SK-N-SH (cell line): Measurements from ENCODE around the gene NFAT5. TPM values are rescaled to one million over a fixed set of nuclear protein-coding genes. Genes with fewer than 3 reads are reported as not detected.

Experiments used
- CTCF ChIA-PET: fragments of 300-600, 350-600 bp; formaldehyde crosslinking; extraction: SDS; loops from one replicate; lab custom pipeline; 2021; lab: Yijun Ruan, JAX
- POLR2A ChIA-PET: fragments of 350-600 bp; sonication (Branson Sonifier 250); formaldehyde crosslinking; extraction: SDS; loops from one replicate; lab custom pipeline; 2020; ENCODE audit warnings: antibody characterized with exemption, inconsistent platforms; lab: Yijun Ruan, JAX
- DNase-seq: peaks from one replicate; pipeline ENCODE4 v3.0.0; 2012
- H2AFZ ChIP-seq: fragments of 200-600 bp; sonication (generic); 2 replicates; pipeline ENCODE4 v1.8.1; 2016; ENCODE audit warnings: antibody characterized with exemption, mild to moderate bottlenecking, low read depth
- H3F3A ChIP-seq: fragments of 200-600 bp; sonication (generic); replicated peaks from 2 replicates; pipeline ENCODE3; 2016; ENCODE audit warnings: antibody characterized with exemption, mild to moderate bottlenecking; ENCODE audit not compliant: insufficient read depth
- H3K27ac ChIP-seq, 2 experiments: fragments of 200-500 bp in 1 of 2; fragments of 200-600 bp in 1 of 2; sonication (Bioruptor generic) in 1 of 2; sonication (generic), shearing (Covaris generic) in 1 of 2; 2 replicates each; pipeline versions ENCODE4 v1.5.1 to v1.6.1; 2014 to 2016; ENCODE audit warnings: low read depth in 2 of 2, inconsistent platforms in 1 of 2, low read length in 1 of 2, mild to moderate bottlenecking in 1 of 2, mixed read lengths in 1 of 2
- H3K27me3 ChIP-seq: fragments of 200-600 bp; sonication (generic), shearing (Covaris generic); 2 replicates; pipeline ENCODE4 v1.6.1; 2016; ENCODE audit warnings: mixed run types; ENCODE audit not compliant: insufficient read depth
- H3K36me3 ChIP-seq, 2 experiments: fragments of 200-500 bp in 1 of 2; fragments of 200-600 bp in 1 of 2; sonication (Bioruptor generic) in 1 of 2; sonication (generic) in 1 of 2; replicated peaks in 1 of 2; 2 replicates each; pipeline versions ENCODE3 to v1.5.1; 2014 to 2016; ENCODE audit warnings: low read length in 1 of 2, mild to moderate bottlenecking in 1 of 2; ENCODE audit not compliant: insufficient read depth in 2 of 2, control insufficient read depth in 1 of 2
- H3K4me1 ChIP-seq, 2 experiments: fragments of 200-500 bp in 1 of 2; fragments of 200-600 bp in 1 of 2; sonication (Bioruptor generic) in 1 of 2; sonication (generic), shearing (Covaris generic) in 1 of 2; 2 replicates each; pipeline versions ENCODE4 v1.5.1 to v1.6.1; 2014 to 2016; ENCODE audit warnings: low read depth in 1 of 2, low read length in 1 of 2, mixed run types in 1 of 2; ENCODE audit not compliant: insufficient read depth in 2 of 2, control insufficient read depth in 1 of 2
- H3K4me2 ChIP-seq: fragments of 200-600 bp; sonication (generic), shearing (Covaris generic); 2 replicates; pipeline ENCODE4 v1.6.1; 2017; ENCODE audit warnings: mixed run types
- H3K4me3 ChIP-seq, 2 experiments: fragments of 200-500 bp in 1 of 2; fragments of 200-600 bp in 1 of 2; sonication (Bioruptor generic) in 1 of 2; sonication (generic), shearing (Covaris generic) in 1 of 2; 2 replicates each; pipeline versions ENCODE4 v1.5.1 to v1.8.1; 2014 to 2016; ENCODE audit warnings: low read depth in 2 of 2, inconsistent platforms in 1 of 2, low read length in 1 of 2, mild to moderate bottlenecking in 1 of 2, mixed read lengths in 1 of 2, moderate library complexity in 1 of 2
- H3K79me2 ChIP-seq: fragments of 200-600 bp; sonication (generic); 2 replicates; pipeline ENCODE4 v1.8.1; 2017; ENCODE audit warnings: mild to moderate bottlenecking; ENCODE audit not compliant: insufficient read depth
- H3K9ac ChIP-seq: fragments of 200-600 bp; sonication (generic); 2 replicates; pipeline ENCODE4 v1.6.1; 2017; ENCODE audit warnings: mixed run types
- H3K9me2 ChIP-seq: fragments of 200-600 bp; sonication (generic); 2 replicates; pipeline ENCODE4 v1.6.1; 2017; ENCODE audit warnings: mixed run types
- H3K9me3 ChIP-seq: fragments of 200-600 bp; sonication (generic); 2 replicates; pipeline ENCODE4 v1.6.1; 2017; ENCODE audit warnings: mixed run types, mild to moderate bottlenecking, moderate library complexity
- H4K20me1 ChIP-seq: fragments of 200-600 bp; sonication (generic); 2 replicates; pipeline ENCODE4 v1.6.1; 2017; ENCODE audit warnings: mild to moderate bottlenecking, mixed run types; ENCODE audit not compliant: insufficient read depth
- CHD2 ChIP-seq: fragments of 150-350 bp; IDR thresholded peaks from 2 replicates; pipeline ENCODE4 v1.6.1; 2018; ENCODE audit warnings: low read length; ENCODE audit not compliant: partially characterized antibody
- ELF1 ChIP-seq: IDR thresholded peaks from 2 replicates; pipeline ENCODE4 v1.4.0; 2012
- EP300 ChIP-seq, 2 experiments: IDR thresholded peaks; 2 replicates each; pipeline versions ENCODE4 v1.4.0 to v1.6.1; 2012; ENCODE audit warnings: borderline replicate concordance in 1 of 2, low read depth in 1 of 2, low read length in 1 of 2
- FOSL2 ChIP-seq: IDR thresholded peaks from 2 replicates; pipeline ENCODE4 v1.4.0; 2012; ENCODE audit warnings: low read depth, mild to moderate bottlenecking, moderate library complexity, borderline replicate concordance
- FOXJ3 ChIP-seq: sonication (generic); formaldehyde crosslinking; IDR thresholded peaks from 2 replicates; pipeline ENCODE4 v1.5.1; 2020; ENCODE audit warnings: mild to moderate bottlenecking, missing genetic modification reagents
- GABPA ChIP-seq: IDR thresholded peaks from 2 replicates; pipeline ENCODE4 v1.4.0; 2012; ENCODE audit warnings: low read depth, mild to moderate bottlenecking
- IRF3 ChIP-seq: fragments of 150-350 bp; IDR thresholded peaks from 2 replicates; pipeline ENCODE4 v1.6.1; 2016; ENCODE audit warnings: mild to moderate bottlenecking, low read depth, low read length
- NFIC ChIP-seq: IDR thresholded peaks from 2 replicates; pipeline ENCODE4 v1.4.0; 2012; ENCODE audit warnings: borderline replicate concordance
- NRF1 ChIP-seq: IDR thresholded peaks from 2 replicates; pipeline ENCODE4 v1.6.1; 2012; ENCODE audit warnings: low read depth, mild to moderate bottlenecking, low read length
- RCOR1 ChIP-seq: fragments of 150-350 bp; IDR thresholded peaks from 2 replicates; pipeline ENCODE4 v1.6.1; 2017; ENCODE audit warnings: antibody characterized with exemption, low read length
- RFX5 ChIP-seq: IDR thresholded peaks from 2 replicates; pipeline ENCODE4 v1.6.1; 2012; ENCODE audit warnings: mild to moderate bottlenecking, improper control_type of control experiment, low read length
- RXRA ChIP-seq: IDR thresholded peaks from 2 replicates; pipeline ENCODE4 v1.4.0; 2012; ENCODE audit warnings: low read depth, mild to moderate bottlenecking, borderline replicate concordance
- TEAD4 ChIP-seq: IDR thresholded peaks from 2 replicates; pipeline ENCODE4 v1.4.0; 2012; ENCODE audit warnings: mild to moderate bottlenecking, borderline replicate concordance; ENCODE audit not compliant: insufficient read depth
- ZBTB33 ChIP-seq: IDR thresholded peaks from 2 replicates; pipeline ENCODE4 v1.4.0; 2012; ENCODE audit warnings: low read depth, borderline replicate concordance
- WGBS: methylation state at CpG from one replicate; pipeline ENCODE4 v1.1.6; 2017; ENCODE audit warnings: low lambda C conversion rate; 5-methylcytosine and 5-hydroxymethylcytosine counted together
- polyA plus RNA-seq, 3 experiments: library from polyadenylated mRNA; depleted of rRNA; stranded (reverse); fragments of >200 nt; gene quantifications; 2 replicates each; pipeline ENCODE4 v1.2.3, GENCODE V29; 2012

Gene NFAT5
- polyA plus RNA-seq, 1 of the 3 experiments (the other 2 are of a cell fraction) = 7.2 TPM

DNA sequence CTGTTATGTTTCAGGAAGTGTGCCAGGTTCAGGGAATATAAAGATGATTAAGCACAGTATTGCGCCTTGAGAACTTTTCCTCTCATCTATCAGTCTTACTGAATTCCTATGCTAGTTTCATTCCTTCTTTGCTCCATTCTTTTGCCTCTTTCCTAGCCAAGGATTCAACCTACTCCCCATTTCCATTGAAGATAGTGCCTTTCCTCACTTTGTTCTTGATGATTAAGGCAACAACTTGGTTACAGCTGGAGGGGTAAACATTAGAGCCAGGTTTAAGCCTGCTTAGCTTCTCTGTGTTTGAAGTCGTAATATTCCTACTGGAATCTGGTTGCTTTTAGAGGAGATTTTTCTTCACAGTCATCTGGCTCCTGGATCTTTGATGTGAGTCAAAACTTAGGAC, 85.5 kb downstream of the NFAT5 start:
- Histone ChIP-seq H3K4me1 (no peaks in the 10 kb centered on the region), H4K20me1 (peaks cover 3% of the 10 kb centered on the region; the same call in 1 of the 2 replicates), H3K27ac (no peak overlapping the region), H3K9me2 (no peaks in the 10 kb centered on the region; the same call in 1 of the 2 replicates), H3K27me3 (no peaks in the 10 kb centered on the region), H3K4me2 (no peak overlapping the region), H3K9ac (no peak overlapping the region), H3F3A (peaks cover 32% of the 10 kb centered on the region), H3K9me3 (no peaks in the 10 kb centered on the region), H2AFZ (no peak overlapping the region), H3K79me2 (peaks cover 43% of the 10 kb centered on the region), H3K4me3 (no peak overlapping the region), H3K36me3 (peaks cover 75 to 98% of the 10 kb centered on the region in 2 experiments)
- 98% methylated on average over 2 of the region's 2 CpGs for WGBS
- POLR2A ChIA-PET = no interaction called here
- DNase-seq = no peak
- TF ChIP-seq FOXJ3 (CRISPR knock-in tag) = no peak
- no peak for TF ChIP-seq TEAD4
- TF ChIP-seq ELF1 = no peak
- no peak for TF ChIP-seq EP300 (IDR thresholded peaks at IDR 0.05; ENCODE audit: borderline replicate concordance in 1 of 2, low read depth in 1 of 2, low read length in 1 of 2)
- no peak for TF ChIP-seq NFIC
- TF ChIP-seq RFX5 = no peak
- no peak for TF ChIP-seq FOSL2
- no peak for TF ChIP-seq RXRA
- no peak for TF ChIP-seq CHD2
- no peak for TF ChIP-seq ZBTB33
- TF ChIP-seq NRF1 = no peak
- CTCF ChIA-PET = interaction anchor here (0.7 to 1.1 kb wide), 2 partner anchors 11 to 150 kb away, joined by 3 to 4 read pairs; no protein-coding TSS in a partner anchor

DNA sequence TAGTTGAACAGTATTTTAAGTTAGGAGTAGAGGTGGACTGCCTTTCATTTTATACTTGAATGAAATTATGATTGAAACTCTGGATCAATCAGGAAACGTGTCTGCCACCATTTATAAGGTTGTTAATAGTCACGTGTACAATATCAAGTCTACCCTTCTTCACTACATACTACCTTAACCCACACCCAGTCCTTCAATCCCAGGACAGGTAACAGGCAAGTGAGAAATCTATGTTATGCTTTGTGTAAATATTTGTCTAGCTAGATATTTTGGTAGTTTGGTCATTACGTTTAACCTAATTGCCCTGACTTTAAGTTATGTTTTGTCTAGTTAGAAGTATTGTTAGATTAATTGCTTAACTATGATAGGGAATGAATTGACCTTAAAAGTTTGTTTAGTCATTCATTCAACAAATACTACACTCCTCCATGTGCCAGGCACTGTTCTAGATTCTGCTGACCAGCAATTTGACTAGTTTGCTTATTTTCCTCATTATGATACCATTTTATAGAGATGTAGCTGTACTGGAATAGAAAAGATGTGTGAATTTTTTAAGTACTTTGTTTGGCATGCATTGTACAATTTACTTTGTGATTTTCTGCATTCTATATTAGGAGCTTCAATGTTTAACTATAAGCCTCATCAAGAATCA, 88.6 kb downstream of the NFAT5 start:
- Histone ChIP-seq H3K4me1 (no peaks in the 10 kb centered on the region), H3K9me2 (no peaks in the 10 kb centered on the region), H3K27me3 (no peaks in the 10 kb centered on the region), H3F3A (peaks cover 33% of the 10 kb centered on the region), H3K9ac (no peak overlapping the region), H3K4me3 (no peak overlapping the region), H3K36me3 (peaks cover 59 to 86% of the 10 kb centered on the region in 2 experiments), H3K27ac (no peak overlapping the region), H3K9me3 (no peaks in the 10 kb centered on the region), H2AFZ (no peak overlapping the region), H3K79me2 (peaks cover 30% of the 10 kb centered on the region; the same call in 1 of the 2 replicates), H4K20me1 (peaks cover 3% of the 10 kb centered on the region; the same call in 1 of the 2 replicates), H3K4me2 (no peak overlapping the region)
- TF ChIP-seq ELF1 (no peak), RCOR1 (no peak), IRF3 (no peak), GABPA (no peak)
- ChIA-PET CTCF (interaction anchor here (0.9 kb wide), 1 partner anchor 22 kb away, joined by 3 read pairs; no protein-coding TSS in a partner anchor), POLR2A (no interaction called here)
- no peak for DNase-seq
- whole genome bisulfite sequencing = 92% methylated on average over 3 of the region's 3 CpGs
